ENCODE measurements around the gene APPBP2.

GRCh38 chr17:60555786-60556185 is 29.7 kb upstream of the APPBP2 start:
- TF ChIP-seq, protein P1, sequence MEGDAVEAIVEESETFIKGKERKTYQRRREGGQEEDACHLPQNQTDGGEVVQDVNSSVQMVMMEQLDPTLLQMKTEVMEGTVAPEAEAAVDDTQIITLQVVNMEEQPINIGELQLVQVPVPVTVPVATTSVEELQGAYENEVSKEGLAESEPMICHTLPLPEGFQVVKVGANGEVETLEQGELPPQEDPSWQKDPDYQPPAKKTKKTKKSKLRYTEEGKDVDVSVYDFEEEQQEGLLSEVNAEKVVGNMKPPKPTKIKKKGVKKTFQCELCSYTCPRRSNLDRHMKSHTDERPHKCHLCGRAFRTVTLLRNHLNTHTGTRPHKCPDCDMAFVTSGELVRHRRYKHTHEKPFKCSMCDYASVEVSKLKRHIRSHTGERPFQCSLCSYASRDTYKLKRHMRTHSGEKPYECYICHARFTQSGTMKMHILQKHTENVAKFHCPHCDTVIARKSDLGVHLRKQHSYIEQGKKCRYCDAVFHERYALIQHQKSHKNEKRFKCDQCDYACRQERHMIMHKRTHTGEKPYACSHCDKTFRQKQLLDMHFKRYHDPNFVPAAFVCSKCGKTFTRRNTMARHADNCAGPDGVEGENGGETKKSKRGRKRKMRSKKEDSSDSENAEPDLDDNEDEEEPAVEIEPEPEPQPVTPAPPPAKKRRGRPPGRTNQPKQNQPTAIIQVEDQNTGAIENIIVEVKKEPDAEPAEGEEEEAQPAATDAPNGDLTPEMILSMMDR (conservative IDR thresholded peaks at IDR 0.05 in 1 of 2, IDR thresholded peaks at IDR 0.05 in 1 of 2; ENCODE audit: extremely low read depth in 1 of 2, insufficient read depth in 1 of 2, low read depth in 1 of 2, low read length in 2 of 2) = no peak
- TF ChIP-seq EZH2 (IDR thresholded peaks at IDR 0.05; ENCODE audit: borderline replicate concordance, low read length) = no peak

Data from mammary epithelial cell (primary cell).